HG02588 (cell line): ENCODE measurements around the gene CPNE1.

Source experiments
- ATAC-seq: cut with Tn5 transposase; IDR thresholded peaks from one replicate; pipeline ENCODE4 v1.9.1; 2021; ENCODE audit warnings: mild to moderate bottlenecking, moderate library complexity; ENCODE audit not compliant: unreplicated experiment

Gene CPNE1

DNA sequence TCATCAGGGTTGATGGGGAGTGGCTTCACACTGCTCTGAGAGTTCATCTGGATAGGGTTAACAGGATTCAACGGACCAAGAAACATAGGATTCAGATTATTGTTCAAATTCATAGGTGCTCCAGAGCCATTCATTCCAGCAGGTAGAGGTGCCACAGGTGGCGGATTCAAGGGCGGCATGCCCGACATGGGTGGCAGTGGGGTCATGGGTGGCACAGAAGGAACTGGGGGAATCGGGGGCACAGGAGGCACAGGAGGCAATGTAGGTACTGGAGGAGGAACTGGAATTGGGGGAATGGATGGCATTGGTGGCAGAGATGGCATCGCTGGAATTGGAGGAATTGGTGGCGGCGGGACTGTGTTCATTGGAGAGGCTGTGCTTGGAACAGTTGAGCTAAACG, 10.3 kb downstream of the CPNE1 start:
- ATAC-seq = no peak

DNA sequence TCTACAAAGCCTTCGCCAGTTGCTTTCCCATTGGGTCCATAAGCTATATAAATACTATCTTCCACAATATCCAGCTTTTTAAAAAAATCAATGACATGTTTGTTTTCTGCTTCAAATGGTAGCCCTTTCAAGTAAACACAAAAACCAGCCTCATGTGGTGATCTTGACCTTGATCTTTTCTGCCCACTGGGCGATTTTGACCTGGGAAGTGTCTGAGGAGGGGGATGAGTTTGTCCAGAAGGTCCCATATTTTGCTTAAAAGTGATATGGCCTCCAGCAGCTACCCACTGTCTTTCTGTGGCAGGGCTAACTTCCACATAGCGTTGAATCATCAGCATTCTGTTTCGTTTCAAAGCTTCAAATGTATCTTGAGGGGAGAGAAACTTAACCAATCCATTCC, 10.8 kb downstream of the CPNE1 start:
- no peak for ATAC-seq

DNA sequence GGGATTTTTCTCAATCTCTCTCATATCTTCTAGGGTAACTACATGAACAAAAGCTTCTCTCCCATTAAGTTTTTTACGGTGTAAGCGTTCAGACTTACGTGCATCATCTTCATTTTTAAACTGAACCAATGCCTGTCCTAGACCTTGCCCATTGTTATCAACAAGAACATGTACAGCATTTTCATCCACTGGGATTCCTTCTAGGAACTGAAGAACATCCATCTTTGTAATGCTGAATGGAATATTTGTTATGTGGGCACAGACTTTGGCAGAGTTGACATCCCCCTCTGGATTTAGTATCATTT, 11.3 kb downstream of the CPNE1 start:
- no peak for ATAC-seq

DNA sequence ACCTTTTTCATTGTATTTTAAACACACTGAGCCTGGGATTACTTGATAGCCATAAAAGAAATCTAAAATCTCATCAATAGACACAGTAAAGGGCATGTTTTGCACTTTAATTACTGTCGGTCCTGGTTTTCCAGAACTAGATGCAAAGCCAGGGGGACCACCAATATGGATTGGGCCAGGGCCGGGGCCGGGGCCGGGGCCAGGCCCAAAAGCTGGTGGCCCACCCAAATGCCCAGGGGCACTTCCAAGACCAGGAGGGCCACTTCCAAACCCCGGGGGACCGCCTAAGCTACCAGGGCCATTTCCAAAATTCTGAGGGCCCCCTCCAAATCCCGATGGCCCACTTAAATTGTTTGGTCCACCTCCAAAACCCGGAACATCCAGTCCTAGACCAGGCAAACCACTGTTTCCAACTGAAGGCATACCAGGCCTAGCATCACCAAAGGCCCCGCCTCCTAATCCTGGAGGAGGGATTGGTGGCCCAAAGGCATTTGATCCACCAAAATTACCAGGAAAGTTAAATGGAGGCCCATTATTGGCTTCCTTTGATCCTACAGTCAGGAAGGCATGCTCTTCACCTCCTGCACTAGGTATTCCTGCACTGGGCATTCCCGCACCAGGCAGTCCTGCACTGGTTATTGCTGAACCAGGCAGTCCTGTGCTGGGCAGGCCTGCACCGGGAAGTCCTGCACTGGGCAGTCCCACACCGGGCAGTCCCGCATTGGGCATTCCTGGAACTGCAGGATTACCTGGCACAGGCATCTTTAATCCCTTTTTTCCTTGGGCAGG, 11.9 kb downstream of the CPNE1 start:
- ATAC-seq = no peak

DNA sequence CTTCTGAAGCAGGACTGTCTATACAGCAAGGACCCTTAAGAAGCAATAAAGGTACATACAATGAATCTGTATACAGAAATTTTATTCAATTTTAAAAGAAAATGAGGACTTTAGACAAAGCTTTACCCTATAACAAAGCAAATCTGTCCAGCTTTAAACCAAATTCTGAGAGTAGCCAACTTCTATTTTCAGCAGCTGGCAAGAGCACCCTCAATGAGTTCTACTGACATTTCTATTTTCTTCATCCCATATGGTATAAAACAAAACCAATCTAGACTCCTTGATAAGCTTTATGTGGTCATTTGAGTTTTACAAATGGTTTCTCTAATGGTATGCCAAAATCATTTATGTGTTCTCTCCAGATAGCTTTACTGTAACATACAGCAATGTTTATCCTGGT, 12.7 kb downstream of the CPNE1 start:
- no peak for ATAC-seq

DNA sequence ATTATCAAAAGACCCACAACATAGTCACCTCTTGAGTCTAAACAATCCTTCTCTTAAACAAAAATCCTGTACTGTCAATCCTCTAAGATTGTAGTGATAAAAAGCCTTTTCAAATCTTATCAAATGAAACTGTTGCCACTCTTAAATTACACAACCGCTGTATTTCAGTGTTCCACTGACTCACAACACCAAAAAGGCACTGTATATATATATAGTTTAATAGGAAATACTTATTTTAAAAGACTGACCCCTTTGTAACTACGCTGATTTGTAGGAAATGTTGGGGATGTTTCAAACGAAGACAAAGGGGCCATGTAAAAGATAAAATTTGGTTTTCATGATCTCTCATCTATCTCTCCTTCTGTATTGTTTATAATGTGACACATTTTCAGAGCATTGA, 14.1 kb downstream of the CPNE1 start:
- no peak for ATAC-seq

DNA sequence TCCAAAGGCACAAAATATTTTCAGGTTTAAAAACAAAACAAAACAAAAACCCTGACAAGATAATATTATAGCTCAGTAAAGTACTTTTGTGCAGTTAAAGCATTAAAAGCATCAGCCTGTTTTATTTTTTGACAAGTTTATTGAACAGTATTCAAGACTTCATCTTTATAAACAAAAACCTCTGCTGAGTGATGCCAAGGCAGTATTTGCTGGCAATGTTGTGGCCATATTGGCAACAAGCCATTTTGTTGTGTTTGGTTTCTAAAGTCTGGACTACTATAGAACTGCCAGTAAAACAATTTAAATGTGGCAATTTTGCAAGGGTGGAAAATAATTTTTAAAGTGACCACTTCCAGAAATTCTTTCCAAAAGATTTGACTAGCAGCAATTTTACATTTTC, 15.9 kb downstream of the CPNE1 start:
- ATAC-seq = no peak

DNA sequence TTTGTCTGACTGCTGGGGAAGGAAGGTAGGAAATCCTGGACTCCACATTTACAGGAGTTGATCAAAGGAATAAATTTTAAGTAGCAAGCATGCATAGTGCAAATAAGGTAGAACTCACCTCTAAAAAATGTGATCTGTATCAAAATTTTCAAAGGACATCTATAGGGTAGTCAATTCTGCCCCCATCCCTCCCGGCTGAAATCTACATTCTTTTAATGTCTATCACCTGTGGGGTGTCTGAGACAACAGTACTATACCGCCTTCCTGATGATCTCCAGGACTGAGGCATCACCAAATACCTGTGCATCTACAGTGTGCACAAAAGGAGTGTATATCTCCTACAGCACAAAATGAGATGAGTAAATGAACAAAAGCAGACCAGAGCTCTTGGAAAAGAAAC, 19.9 kb downstream of the CPNE1 start:
- no peak for ATAC-seq

DNA sequence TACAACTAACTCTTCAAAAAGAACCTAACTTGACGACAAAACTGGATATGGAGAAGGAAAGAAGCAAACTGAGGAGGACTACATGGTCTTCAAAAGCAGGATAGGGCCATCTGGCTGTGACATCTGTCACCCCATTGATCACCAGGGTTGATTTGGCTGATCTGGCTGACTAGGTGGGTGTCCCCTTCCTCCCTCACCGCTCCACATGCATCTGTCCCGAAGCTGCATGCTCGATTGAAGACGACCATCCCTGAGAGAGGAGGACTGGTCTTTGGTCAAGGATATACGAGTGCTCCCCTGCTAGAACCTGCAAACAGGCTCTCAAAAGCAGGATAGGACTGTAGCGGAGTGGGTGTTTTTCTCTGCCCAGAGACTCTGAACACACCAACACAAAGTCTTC, 21.7 kb downstream of the CPNE1 start:
- ATAC-seq = no peak

DNA sequence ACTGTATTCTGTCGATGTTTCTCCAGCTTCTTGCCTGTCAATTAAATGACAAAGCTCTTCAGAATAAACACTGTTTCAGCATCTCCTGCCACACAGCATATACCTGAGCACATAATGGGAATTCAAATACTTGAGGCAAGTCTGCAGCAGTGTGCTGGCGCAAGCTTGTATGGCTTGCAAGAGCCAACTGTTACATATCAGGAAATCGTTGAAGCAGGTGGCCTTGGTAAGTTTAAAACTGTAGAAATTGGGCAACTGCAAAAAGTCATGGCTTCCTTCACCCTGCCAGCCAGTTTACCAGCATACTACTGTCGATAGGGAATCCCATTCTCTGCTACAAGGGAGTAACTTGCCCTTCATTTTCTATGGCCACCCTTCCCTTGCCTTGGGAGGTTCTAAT, 23.0 kb downstream of the CPNE1 start:
- no peak for ATAC-seq

DNA sequence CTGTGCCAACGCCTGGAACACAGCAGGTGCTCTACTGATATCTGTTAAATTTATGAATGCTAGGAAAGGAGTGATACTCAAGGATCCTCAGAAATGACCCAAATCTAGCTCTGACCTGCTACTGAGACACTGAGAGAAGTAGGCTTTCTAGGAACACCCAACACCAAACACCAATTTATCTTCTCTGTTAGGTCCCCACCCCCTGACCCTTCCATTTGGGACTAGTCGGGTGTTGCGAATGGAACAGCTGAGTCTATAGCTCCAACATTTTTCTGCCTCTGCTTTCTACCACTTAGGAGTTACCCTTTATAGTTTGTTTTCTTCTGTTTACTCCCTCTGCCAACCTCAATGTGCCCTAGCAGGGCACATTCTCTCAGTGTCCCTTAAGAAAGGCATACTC, 24.0 kb downstream of the CPNE1 start:
- no peak for ATAC-seq

DNA sequence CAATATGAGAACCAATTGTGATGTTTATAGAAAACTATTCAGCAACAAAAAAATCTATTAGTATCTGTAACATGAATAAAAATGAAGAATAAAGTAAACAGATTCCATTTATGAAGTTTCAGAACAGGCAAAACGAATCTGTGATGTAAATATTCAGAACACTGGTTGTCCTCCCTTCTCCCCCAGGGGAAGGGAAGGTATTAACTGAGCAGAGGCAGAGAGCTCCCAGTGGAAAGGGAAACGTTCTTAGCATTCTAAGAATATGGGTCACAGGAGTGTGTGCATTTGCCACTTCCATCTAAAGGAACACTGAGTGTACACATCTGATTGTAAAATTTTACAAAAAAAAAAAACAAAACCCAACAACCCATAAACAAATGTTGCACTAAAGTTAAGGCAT, 25.9 kb downstream of the CPNE1 start:
- no peak for ATAC-seq

DNA sequence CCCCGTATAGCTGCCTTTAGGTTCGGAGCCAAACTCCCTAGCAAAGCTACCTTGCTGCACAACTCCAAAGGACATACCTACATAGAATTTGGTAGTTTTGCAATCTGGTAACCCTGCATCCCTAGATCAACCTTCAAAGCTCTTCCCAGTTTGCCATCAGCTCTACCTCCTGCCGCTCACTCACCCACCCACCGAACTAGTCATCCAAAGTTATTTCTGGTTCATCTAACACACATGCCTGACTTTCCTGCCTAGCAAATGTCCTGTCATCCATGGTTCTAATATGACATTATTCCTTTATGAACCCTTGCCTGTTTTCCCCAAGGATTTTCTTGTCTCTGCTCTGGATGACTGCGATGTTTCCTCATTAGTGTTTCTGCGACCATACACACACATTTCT, 27.4 kb downstream of the CPNE1 start:
- ATAC-seq = no peak

DNA sequence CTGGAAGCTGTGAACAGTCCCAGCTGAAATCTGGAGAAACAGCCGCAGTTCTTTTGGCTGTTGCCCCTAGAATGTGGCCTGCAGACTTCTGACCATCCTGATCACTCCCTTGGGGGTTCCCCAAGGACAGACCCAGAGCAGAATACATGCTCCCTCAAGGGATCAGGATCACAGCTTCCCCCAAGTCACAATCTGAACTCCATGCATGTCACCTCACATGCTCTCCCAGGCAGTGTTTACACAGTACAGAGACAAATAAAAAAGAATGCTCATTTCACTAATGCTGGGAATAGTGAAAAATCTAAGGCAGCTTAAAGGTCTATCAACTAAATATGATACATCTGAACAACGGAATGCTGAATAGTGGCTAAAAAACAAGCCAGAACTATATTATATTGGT, 28.6 kb downstream of the CPNE1 start:
- ATAC-seq = no peak

DNA sequence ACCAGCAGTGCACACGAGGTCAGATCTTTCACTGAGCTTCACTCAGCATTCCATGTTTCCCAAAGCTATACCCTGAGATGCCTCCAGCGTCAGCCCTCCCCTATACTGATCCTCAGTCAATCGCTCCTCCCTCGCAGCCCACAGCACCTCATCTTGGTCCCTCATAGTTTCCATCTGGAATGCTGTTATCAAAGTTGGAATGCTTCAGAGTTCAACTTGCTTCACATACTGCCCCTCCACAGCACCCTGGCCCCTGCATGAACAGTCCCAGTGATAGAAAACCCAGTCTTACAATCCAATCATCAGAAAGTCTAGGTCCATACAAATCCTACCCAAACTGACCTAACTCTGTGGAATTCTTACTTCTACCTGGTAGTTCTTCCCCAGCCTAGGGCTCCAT, 29.0 kb downstream of the CPNE1 start:
- ATAC-seq = no peak

DNA sequence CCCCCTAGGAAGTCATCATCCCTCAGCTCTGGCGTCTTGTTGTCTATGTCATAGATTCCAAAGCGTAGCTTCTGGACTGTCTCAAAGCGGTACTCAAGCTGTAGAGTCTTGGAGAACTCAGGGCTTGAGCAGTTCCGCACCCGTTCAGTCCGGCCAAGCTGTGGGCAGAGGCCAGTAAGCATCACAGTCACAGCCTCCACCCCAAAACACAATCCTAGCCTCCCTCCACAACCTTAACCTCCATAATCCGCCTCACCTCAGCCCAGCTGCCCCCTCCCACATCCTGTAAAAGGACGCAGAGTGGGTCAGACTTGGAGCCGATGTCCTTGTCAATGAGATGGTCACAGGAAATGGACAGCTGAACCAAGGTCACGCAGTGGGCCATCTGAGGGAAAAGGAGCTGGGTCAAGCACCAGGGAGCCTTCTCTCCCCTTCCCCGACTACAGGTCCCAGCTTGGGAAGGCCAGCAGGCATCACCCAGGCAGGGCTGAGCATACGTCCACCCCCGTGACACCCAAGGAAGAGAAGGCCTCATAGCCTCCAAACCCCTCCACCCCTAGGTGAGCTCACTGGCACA, 32.1 kb downstream of the CPNE1 start:
- no peak for ATAC-seq

DNA sequence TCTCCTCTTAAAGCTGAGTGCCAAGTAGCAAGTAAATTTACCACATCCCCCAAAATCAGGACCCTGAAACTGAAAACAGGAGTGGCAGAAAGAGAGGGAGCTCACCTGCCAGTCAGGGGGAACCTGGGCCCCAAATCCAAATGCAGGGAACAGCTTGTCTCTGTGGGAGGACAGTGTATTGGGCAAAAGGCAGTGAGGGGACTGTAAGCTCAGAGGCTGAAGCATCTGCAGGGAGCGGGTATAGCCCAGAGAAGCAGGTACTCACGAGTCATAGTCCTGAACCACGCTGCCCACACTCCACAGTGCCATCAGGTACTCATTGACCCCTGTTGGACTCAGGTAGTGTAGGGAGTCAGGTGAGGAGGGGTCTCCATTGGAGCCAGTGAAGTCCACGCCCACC, 34.1 kb downstream of the CPNE1 start:
- no peak for ATAC-seq

DNA sequence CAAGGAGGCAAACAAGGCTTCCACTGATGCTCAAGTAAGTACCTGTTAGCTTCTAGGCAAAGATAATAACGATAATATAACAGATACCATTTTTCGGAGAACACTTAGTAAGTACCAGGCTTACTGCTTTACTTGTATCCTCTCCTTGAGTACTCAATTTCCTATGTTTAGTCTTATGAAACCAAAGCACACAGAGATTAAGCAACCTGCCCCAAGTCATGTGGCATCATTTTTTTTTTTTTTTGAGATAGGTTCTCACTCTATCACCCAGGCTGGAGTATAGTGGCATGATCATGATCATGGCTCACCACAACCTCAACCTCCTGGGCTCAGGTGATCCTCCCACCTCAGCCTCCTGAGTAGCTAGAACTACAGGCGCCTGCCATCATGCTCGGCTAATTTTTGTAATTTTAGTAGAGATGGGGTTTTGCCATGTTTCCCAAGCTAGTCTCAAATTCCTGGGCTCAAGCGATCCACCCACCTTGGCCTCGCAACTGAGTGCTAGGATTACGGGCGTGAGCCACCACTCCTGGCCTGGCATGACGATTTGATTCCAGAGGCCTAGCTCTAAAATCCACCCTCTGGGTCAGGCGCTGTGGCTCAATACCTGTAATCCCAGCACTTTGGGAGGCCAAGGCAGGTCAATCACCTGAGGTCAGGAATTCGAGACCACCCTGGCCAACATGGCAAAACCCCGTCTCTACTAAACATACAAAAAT, 35.1 kb downstream of the CPNE1 start:
- ATAC-seq = no peak

DNA sequence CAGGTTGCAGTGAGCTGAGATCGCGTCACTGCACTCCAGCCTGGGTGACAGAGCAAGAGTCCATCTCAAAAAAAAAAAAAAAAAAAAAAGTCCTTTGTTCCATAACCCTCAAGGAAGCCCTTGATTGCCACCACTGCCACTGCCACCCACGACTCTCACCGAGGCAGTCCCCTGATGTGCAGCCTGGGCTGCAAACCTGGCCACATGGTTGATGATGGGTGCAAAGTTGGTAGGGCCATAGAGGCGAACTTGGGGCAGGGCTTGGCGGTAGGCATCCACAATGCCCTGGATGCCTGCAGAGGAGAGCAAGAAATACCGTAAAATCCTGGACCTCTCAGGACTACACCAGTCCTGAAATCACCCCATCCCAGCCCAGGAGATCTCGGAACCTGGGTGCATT, 37.6 kb downstream of the CPNE1 start:
- no peak for ATAC-seq

DNA sequence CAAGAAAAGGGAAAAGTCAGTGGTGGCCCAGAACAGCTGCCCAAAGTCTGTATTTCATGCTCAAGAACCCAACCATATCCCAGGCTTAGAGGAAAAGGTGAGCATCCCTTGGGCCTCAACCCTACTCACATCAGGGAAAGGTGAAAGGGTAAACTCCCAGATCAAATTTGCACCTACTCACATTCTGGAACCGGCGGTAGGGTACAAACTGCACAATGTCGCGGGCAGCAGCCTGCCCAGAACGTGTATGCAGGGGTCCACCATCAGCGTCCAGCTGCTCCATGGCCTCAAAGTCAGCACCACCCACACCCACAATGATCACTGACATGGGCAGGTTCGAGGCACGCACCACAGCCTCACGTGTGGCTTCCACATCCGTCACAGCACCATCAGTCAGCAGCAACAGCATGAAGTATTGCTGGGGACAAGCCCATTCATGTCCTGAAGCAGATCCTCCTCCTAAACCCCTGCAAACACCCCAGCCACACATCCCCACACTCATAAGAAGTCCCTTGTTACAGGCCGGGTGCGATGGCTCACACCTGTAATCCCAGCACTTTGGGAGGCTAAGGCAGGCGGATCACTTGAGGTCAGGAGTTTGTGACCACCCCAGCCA, 38.2 kb downstream of the CPNE1 start:
- ATAC-seq = no peak

DNA sequence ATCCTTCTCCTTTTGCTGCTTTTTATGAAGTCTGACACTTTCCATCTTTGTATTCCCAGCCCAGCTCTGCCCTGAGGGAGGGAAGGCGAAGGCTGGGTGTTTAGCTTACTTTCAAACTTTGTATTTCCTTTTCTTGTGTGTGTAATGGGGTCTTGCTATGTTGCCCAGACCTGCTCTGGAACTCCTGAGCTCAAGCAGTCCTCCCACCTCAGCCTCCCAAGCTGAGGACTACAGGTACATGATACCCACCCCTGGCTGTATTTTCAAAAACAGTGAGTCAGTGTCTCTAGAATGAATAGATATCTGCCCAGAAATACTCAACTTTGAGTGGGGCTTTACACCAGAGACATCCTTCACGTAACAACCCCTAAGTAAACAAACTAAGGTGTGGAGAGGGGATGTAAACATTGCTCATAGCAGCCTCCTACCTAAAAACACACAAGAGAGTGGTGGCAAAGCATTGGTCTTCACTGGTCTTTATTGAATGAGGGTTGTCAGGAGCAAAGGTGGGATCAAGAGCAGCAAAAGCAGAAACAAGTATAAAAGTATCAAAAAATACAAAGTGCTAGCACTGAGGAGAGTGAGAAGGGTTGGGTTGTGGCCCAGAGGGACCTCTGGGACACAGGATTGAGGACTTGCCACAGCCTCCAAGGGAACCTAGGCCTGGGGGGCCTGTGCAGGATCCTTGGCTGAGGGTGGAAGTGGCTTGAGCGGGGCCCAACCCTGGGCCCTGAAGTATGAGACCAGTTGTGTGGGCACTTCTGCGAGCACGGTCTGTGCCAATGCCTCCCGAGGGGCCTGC, 38.9 kb downstream of the CPNE1 start:
- ATAC-seq = no peak
